Measurements from ENCODE around the gene RMRP. TPM values are rescaled to one million over a fixed set of nuclear protein-coding genes. Genes with fewer than 3 reads are reported as not detected.

The RMRP gene
- total and polyA plus RNA-seq, 11 donors, result 118 to 18,741 (median 5,656) TPM

- Histone ChIP-seq H3K27me3 (no peaks in the 10 kb centered on the region), H3K4me3 (no peak overlapping the region), H3K4me1 (peaks cover 2 to 41% (median 20%) of the 10 kb centered on the region in 12 donors), H3K9me3 (no peaks in the 10 kb centered on the region), H3K27ac (peak overlapping the region in 1 of 12 donors; percentile 98), H3K36me3 (peaks cover 0 to 47% (median 38%) of the 10 kb centered on the region in 9 donors)
- ATAC-seq, result no peak
- 57 to 71% (median 66%) methylated on average over 2 of the region's 2 CpGs for WGBS, 4 donors
- intact Hi-C loops (cut with DNase I), result no loop called here
- no peak for TF ChIP-seq POLR2A (IDR thresholded peaks at IDR 0.05)
- DNase-seq, result no peak
These were observed 25.5 kb upstream of the RMRP start for GRCh38 chr9:35683323-35683722.

- Histone ChIP-seq H3K27ac (peak overlapping the region in 1 of 12 donors; percentile 98), H3K27me3 (no peaks in the 10 kb centered on the region), H3K4me1 (peaks cover 2 to 35% (median 19%) of the 10 kb centered on the region in 12 donors), H3K4me3 (no peak overlapping the region), H3K36me3 (peaks cover 0 to 47% (median 38%) of the 10 kb centered on the region in 9 donors), H3K9me3 (no peaks in the 10 kb centered on the region)
- TF ChIP-seq, protein P1, sequence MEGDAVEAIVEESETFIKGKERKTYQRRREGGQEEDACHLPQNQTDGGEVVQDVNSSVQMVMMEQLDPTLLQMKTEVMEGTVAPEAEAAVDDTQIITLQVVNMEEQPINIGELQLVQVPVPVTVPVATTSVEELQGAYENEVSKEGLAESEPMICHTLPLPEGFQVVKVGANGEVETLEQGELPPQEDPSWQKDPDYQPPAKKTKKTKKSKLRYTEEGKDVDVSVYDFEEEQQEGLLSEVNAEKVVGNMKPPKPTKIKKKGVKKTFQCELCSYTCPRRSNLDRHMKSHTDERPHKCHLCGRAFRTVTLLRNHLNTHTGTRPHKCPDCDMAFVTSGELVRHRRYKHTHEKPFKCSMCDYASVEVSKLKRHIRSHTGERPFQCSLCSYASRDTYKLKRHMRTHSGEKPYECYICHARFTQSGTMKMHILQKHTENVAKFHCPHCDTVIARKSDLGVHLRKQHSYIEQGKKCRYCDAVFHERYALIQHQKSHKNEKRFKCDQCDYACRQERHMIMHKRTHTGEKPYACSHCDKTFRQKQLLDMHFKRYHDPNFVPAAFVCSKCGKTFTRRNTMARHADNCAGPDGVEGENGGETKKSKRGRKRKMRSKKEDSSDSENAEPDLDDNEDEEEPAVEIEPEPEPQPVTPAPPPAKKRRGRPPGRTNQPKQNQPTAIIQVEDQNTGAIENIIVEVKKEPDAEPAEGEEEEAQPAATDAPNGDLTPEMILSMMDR (IDR thresholded peaks at IDR 0.05), result no peak
- TF ChIP-seq POLR2A (IDR thresholded peaks at IDR 0.05), result no peak
- intact Hi-C loops (cut with DNase I), result no loop called here
- no peak for ATAC-seq
- no peak for DNase-seq
- WGBS, 4 donors, result 81 to 91% (median 87%) methylated on average over 10 of the region's 10 CpGs
These were observed 24.9 kb upstream of the RMRP start for GRCh38 chr9:35682520-35683315.

DNA sequence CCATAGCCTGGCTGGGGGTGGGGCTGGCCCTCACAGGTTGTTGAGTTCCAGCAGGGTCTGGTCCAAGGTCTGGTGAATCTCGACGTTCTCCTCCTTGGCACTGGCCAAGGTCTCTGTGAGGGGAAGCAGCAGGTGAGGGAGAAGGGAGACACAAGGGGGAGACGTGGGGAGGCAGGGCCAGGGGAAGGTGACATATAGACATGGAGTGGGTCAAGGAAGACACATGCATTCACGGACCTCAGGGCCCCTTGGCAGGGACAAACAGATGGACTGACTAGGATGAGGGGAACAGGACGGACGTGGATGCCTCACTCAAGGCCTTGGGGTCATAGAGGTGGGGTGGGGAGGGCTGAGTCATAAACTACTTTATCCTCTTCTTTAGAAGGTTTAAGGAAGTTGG, 24.2 kb upstream of the RMRP start:
- ATAC-seq, result no peak

GRCh38 chr9:35681341-35682002, 23.7 kb upstream of the RMRP start:
- H3K27ac ChIP-seq, result peak overlapping the region in 1 of 12 donors; percentile 98
- peak in 1 of 4 donors; percentile 6 for ATAC-seq
- no peaks in the 10 kb centered on the region for H3K27me3 ChIP-seq
- DNase-seq, result no peak
- H3K36me3 ChIP-seq, result peaks cover 0 to 47% (median 38%) of the 10 kb centered on the region in 9 donors
- TF ChIP-seq POLR2A (IDR thresholded peaks at IDR 0.05), result no peak
- TF ChIP-seq, protein P1 (IDR thresholded peaks at IDR 0.05), result no peak
- peaks cover 0 to 24% (median 10%) of the 10 kb centered on the region in 12 donors for H3K4me1 ChIP-seq
- no peaks in the 10 kb centered on the region for H3K9me3 ChIP-seq
- intact Hi-C loops (cut with DNase I), result no loop called here
- H3K4me3 ChIP-seq, result no peak overlapping the region
- WGBS, 4 donors, result 40 to 69% (median 65%) methylated on average over 1 to 3 of the region's 3 CpGs; no CpG with 5 or more reads in 1 of the 4 donors

More for the DNA sequence above, 24.2 kb upstream of the RMRP start:
- TF ChIP-seq, protein P1 (IDR thresholded peaks at IDR 0.05), result no peak
- TF ChIP-seq POLR2A (IDR thresholded peaks at IDR 0.05), result no peak
- Histone ChIP-seq H3K27me3 (no peaks in the 10 kb centered on the region), H3K4me3 (no peak overlapping the region), H3K27ac (peak overlapping the region in 1 of 12 donors; percentile 98), H3K4me1 (peaks cover 2 to 28% (median 15%) of the 10 kb centered on the region in 12 donors), H3K9me3 (no peaks in the 10 kb centered on the region), H3K36me3 (peaks cover 0 to 47% (median 38%) of the 10 kb centered on the region in 9 donors)
- intact Hi-C loops (cut with DNase I), result no loop called here
- no peak for DNase-seq
- WGBS, 4 donors, result 63 to 75% (median 74%) methylated on average over 6 of the region's 6 CpGs

All from heart left ventricle (tissue), 16 donors.